PC-9 (cell line): ENCODE measurements around the gene BTN3A1. TPM values are rescaled to one million over a fixed set of nuclear protein-coding genes. Genes with fewer than 3 reads are reported as not detected.

Experiments used
- BruUV-seq: library from RNA; stranded (reverse); fragments of 400-500 nt; replicated peaks from 2 replicates; lab custom pipeline; 2021; lab: Mats Ljungman, UMichigan
- CTCF ChIA-PET: fragments of 300-600 bp; sonication (Branson Sonifier 250); formaldehyde crosslinking; loops from one replicate; lab custom pipeline; 2022; ENCODE audit warnings: antibody characterized with exemption; lab: Charles Lee
- POLR2A ChIA-PET: fragments of 300-600 bp; sonication (Branson Sonifier 250); formaldehyde crosslinking; loops from one replicate; lab custom pipeline; 2022; ENCODE audit warnings: antibody characterized with exemption; ENCODE audit not compliant: unreplicated experiment; lab: Charles Lee
- DNase-seq, 2 experiments: peaks; one replicate each; pipeline versions ENCODE4 v3.0.0 to v3.0.0-alpha.2; 2015 to 2022; ENCODE audit warnings: mixed read lengths in 1 of 2
- H2AFZ ChIP-seq: fragments of 200-600 bp; sonication (generic); 2 replicates; pipeline ENCODE4 v1.8.1; 2017; ENCODE audit warnings: antibody characterized with exemption
- H3F3A ChIP-seq: fragments of 200-600 bp; sonication (generic); 2 replicates; pipeline ENCODE4 v1.8.1; 2017; ENCODE audit warnings: antibody characterized with exemption, mild to moderate bottlenecking, low read depth; ENCODE audit not compliant: insufficient read depth
- H3K27ac ChIP-seq: fragments of 200-600 bp; sonication (generic); 2 replicates; pipeline ENCODE4 v1.6.1; 2016; ENCODE audit warnings: mixed run types
- H3K27me3 ChIP-seq: fragments of 200-600 bp; sonication (generic); 2 replicates; pipeline ENCODE4 v1.6.1; 2016; ENCODE audit warnings: low read depth, mixed run types; ENCODE audit not compliant: insufficient read depth
- H3K36me3 ChIP-seq: fragments of 200-600 bp; sonication (generic); 2 replicates; pipeline ENCODE4 v1.6.1; 2016; ENCODE audit warnings: low read depth, mixed run types
- H3K4me1 ChIP-seq: fragments of 200-600 bp; sonication (generic); replicated peaks from 2 replicates; pipeline ENCODE4 v1.6.1; 2016; ENCODE audit warnings: mixed run types; ENCODE audit not compliant: insufficient read depth
- H3K4me2 ChIP-seq: fragments of 200-600 bp; sonication (generic); 2 replicates; pipeline ENCODE4 v1.6.1; 2017; ENCODE audit warnings: mixed run types
- H3K4me3 ChIP-seq: fragments of 200-600 bp; sonication (generic); 2 replicates; pipeline ENCODE4 v1.6.1; 2016; ENCODE audit warnings: mixed run types
- H3K79me2 ChIP-seq: fragments of 200-600 bp; sonication (generic); 2 replicates; pipeline ENCODE4 v1.6.1; 2017; ENCODE audit warnings: low read depth, mixed run types
- H3K9me2 ChIP-seq: fragments of 200-600 bp; sonication (generic); 2 replicates; pipeline ENCODE4 v1.8.1; 2017; ENCODE audit warnings: mild to moderate bottlenecking; ENCODE audit not compliant: insufficient read depth
- H3K9me3 ChIP-seq: fragments of 200-600 bp; sonication (generic); 2 replicates; pipeline ENCODE4 v1.8.1; 2016; ENCODE audit warnings: low read depth; ENCODE audit not compliant: insufficient read depth
- H4K20me1 ChIP-seq: fragments of 200-600 bp; sonication (generic); 2 replicates; pipeline ENCODE4 v1.8.1; 2017; ENCODE audit not compliant: insufficient read depth
- CTCF ChIP-seq: fragments of 200-600 bp; sonication (generic); conservative IDR thresholded peaks from 2 replicates; pipeline ENCODE4 v1.6.1; 2017; ENCODE audit warnings: mixed run types, antibody characterized with exemption, mild to moderate bottlenecking, moderate library complexity
- EZH2 ChIP-seq: fragments of 200-600 bp; sonication (generic); IDR thresholded peaks from 2 replicates; pipeline ENCODE4 v1.8.0; 2017; ENCODE audit warnings: antibody characterized with exemption, low read depth
- intact Hi-C: fragments of 100-400 bp; cut with micrococcal nuclease; formaldehyde crosslinking; loops from one replicate; pipeline ENCODE4 v1.10.0; 2022; ENCODE audit not compliant: unreplicated experiment
- total RNA-seq: library from RNA; stranded (reverse); gene quantifications from 2 replicates; pipeline ENCODE4 v1.2.3, GENCODE V29; 2021

BTN3A1 gene
- total RNA-seq, 1 experiment from 2014 or later: 28.3 TPM

DNA sequence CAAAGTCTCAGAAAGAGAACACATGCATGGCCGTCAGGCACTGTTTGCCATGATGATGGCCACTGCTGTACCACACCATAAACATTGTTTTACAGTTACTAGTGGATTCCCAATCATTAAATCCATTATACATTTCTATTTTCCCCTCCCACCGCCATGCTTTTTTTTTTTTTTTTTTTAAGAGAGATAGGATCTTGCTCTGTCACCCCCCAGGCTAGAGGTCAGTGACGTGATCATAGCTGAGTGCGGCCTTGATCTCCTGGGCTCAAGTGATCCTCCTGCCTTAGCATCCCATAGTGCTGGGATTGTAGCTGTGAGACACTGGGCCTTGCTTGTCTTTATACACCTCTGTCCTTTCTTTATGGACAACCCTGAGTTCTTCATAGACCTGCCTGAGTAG is 33.9 kb downstream of the BTN3A1 start:
- H3K27ac ChIP-seq: no peak overlapping the region
- DNase-seq: no peak
- peaks cover 4% of the 10 kb centered on the region for H3K9me3 ChIP-seq
- no peak overlapping the region for H3K4me3 ChIP-seq
- peaks cover 8% of the 10 kb centered on the region for H3K4me1 ChIP-seq
- TF ChIP-seq EZH2: no peak
- TF ChIP-seq CTCF: no peak
- H2AFZ ChIP-seq: no peak overlapping the region
- H3K27me3 ChIP-seq: no peaks in the 10 kb centered on the region
- H3K4me2 ChIP-seq: no peak overlapping the region
- POLR2A ChIA-PET: no interaction called here
- no peaks in the 10 kb centered on the region for H3K36me3 ChIP-seq
- H3K79me2 ChIP-seq: no peaks in the 10 kb centered on the region
- BruUV-seq: no TSS peak
- H3F3A ChIP-seq: peaks cover 6% of the 10 kb centered on the region; the same call in 1 of the 2 replicates
- H4K20me1 ChIP-seq: no peaks in the 10 kb centered on the region
- CTCF ChIA-PET: no interaction called here
- H3K9me2 ChIP-seq: no peaks in the 10 kb centered on the region
- intact Hi-C loops: loop anchor here (5.0 kb wide), 1 partner anchor 34 kb away; the partner anchor contains the start of gene BTN3A1

DNA sequence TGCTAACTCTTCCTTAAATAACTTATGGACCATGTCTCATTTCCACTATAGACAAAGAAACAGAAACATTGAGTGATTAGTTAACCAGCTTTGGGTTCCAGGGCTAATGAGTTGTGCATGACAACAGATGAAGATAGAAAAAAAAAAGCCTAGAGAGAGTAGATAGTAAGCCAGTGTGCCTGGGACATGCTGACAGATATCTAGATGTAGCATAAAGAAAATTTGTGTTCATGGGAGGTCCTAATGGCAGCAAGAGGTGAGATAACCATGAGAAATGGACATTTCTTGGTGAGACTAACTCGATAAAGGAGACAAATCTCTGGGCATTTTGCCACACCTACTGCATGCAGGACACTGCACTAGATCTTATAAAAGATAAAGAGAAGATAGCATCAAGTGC is 35.5 kb downstream of the BTN3A1 start:
- DNase-seq: no peak
- POLR2A ChIA-PET: no interaction called here
- Histone ChIP-seq H3K4me3 (no peak overlapping the region), H3K36me3 (no peaks in the 10 kb centered on the region), H3K79me2 (no peaks in the 10 kb centered on the region), H3K27ac (no peak overlapping the region), H4K20me1 (no peaks in the 10 kb centered on the region), H3K9me3 (no peaks in the 10 kb centered on the region; the same call in none of the 2 replicates), H3K9me2 (no peaks in the 10 kb centered on the region), H3K4me2 (no peak overlapping the region), H2AFZ (no peak overlapping the region), H3F3A (peaks cover 6% of the 10 kb centered on the region; the same call in 1 of the 2 replicates), H3K27me3 (no peaks in the 10 kb centered on the region), H3K4me1 (peaks cover 8% of the 10 kb centered on the region)
- intact Hi-C loops: loop anchor here (5.0 kb wide), 1 partner anchor 35 kb away; the partner anchor contains the start of gene BTN3A1
- no peak for TF ChIP-seq CTCF
- TF ChIP-seq EZH2: no peak
- CTCF ChIA-PET: no interaction called here
- BruUV-seq: no TSS peak

GRCh38 chr6:26438000-26438399 is 35.9 kb downstream of the BTN3A1 start:
- no peak for TF ChIP-seq EZH2
- no peaks in the 10 kb centered on the region for H4K20me1 ChIP-seq
- H3K4me2 ChIP-seq: no peak overlapping the region
- ChIA-PET CTCF (no interaction called here), POLR2A (no interaction called here)
- no peak for DNase-seq
- no peaks in the 10 kb centered on the region for H3K9me2 ChIP-seq
- peaks cover 8% of the 10 kb centered on the region for H3K4me1 ChIP-seq
- H3K27me3 ChIP-seq: no peaks in the 10 kb centered on the region
- H3K79me2 ChIP-seq: no peaks in the 10 kb centered on the region
- H3F3A ChIP-seq: peaks cover 6% of the 10 kb centered on the region; the same call in 1 of the 2 replicates
- no peak overlapping the region for H2AFZ ChIP-seq
- no TSS peak for BruUV-seq
- no peaks in the 10 kb centered on the region; the same call in none of the 2 replicates for H3K9me3 ChIP-seq
- no peak overlapping the region for H3K4me3 ChIP-seq
- intact Hi-C loops: loop anchor here (5.0 kb wide), 1 partner anchor 36 kb away; the partner anchor contains the start of gene BTN3A1
- no peak overlapping the region for H3K27ac ChIP-seq
- H3K36me3 ChIP-seq: no peaks in the 10 kb centered on the region
